Neural progenitor cell (in vitro differentiated cells): ENCODE measurements around the gene AKAP17A.

Experiments used
- EZH2 ChIP-seq: fragments of 200-600 bp; sonication (generic); IDR thresholded peaks from 2 replicates; pipeline ENCODE4 v1.6.1; 2017; ENCODE audit warnings: antibody characterized with exemption, mild to moderate bottlenecking, moderate library complexity
- EZH2phosphoT487 ChIP-seq: fragments of 200-600 bp; sonication (generic); IDR thresholded peaks from 2 replicates; pipeline ENCODE4 v1.6.1; 2017; ENCODE audit warnings: antibody characterized with exemption
- TF ChIP-seq, protein P1 (sequence below): fragments of 200-600 bp; sonication (generic); IDR thresholded peaks from 2 replicates; pipeline ENCODE4 v1.5.1; 2017; ENCODE audit warnings: antibody characterized with exemption, mild to moderate bottlenecking

DNA sequence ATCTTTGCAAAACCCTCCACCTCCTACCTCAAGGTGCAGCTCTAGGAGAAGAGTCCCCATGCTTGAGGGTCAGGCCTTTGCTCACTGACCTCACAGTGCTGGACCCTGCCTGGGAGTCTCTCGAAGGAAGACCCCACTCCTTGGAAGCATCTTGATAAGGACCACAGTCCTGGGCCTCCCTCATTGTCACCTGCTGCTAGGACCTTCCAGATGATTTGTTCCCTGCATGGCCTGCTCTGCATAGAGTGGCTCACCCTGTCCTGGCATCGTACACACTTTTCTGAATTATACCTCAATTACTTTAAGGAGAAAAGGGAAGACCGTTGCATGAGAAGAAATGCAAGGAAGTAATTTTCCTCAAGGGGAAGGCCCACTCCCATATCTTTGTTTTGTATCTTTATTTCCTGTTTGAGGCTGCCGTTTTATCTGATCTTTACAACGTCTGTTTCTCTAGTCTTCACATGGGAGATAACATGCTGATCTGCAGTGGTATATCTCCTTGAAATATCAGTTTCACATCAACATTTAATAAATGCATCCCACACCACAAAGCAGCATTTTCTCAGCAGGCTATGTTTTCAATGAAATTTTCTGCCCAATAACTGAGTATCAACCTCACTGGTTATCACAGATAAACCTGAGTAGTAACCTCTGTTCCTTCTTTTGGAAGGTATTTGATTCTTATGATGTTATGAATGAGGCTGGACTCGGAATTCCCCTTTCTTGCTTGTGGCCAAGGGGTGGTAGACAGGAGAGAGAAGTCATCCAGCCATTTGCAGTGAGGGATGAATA lies 15.0 kb upstream of the AKAP17A start:
- no peak for TF ChIP-seq EZH2phosphoT487
- TF ChIP-seq, protein P1, sequence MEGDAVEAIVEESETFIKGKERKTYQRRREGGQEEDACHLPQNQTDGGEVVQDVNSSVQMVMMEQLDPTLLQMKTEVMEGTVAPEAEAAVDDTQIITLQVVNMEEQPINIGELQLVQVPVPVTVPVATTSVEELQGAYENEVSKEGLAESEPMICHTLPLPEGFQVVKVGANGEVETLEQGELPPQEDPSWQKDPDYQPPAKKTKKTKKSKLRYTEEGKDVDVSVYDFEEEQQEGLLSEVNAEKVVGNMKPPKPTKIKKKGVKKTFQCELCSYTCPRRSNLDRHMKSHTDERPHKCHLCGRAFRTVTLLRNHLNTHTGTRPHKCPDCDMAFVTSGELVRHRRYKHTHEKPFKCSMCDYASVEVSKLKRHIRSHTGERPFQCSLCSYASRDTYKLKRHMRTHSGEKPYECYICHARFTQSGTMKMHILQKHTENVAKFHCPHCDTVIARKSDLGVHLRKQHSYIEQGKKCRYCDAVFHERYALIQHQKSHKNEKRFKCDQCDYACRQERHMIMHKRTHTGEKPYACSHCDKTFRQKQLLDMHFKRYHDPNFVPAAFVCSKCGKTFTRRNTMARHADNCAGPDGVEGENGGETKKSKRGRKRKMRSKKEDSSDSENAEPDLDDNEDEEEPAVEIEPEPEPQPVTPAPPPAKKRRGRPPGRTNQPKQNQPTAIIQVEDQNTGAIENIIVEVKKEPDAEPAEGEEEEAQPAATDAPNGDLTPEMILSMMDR: no peak
- no peak for TF ChIP-seq EZH2
